Natural killer cell (primary cell): ENCODE data around the gene RECK. TPM values are rescaled to one million over a fixed set of nuclear protein-coding genes. Genes with fewer than 3 reads are reported as not detected.
"Not testable (repeated sequence)": the region's sequence is repeated elsewhere in the genome, so short reads cannot be mapped to it uniquely, and the experiment has no call there.

Source experiments
- ATAC-seq, 3 donors: fragments of 150-1000 bp in 2 of 3; fragments of 200-7000 bp in 1 of 3; cut with Tn5 transposase; 1 replicate in 1 of 3; 2 replicates in 2 of 3; pipeline ENCODE4 v1.10.0; 2021; ENCODE audit warnings: mild to moderate bottlenecking in 2 of 3, moderate library complexity in 2 of 3
- DNase-seq, 2 donors: peaks; one replicate each; pipeline versions ENCODE4 v3.0.0 to v3.0.0-alpha.2; 2013 to 2021; ENCODE audit warnings: mixed read lengths in 1 of 2
- H3K27ac ChIP-seq: one replicate; pipeline ENCODE4 v1.5.1; 2013; ENCODE audit warnings: mild to moderate bottlenecking, low read length
- H3K27me3 ChIP-seq: one replicate; pipeline ENCODE4 v1.6.1; 2013; ENCODE audit warnings: low read length; ENCODE audit not compliant: control insufficient read depth, insufficient read depth
- H3K36me3 ChIP-seq: one replicate; pipeline ENCODE4 v1.6.1; 2013; ENCODE audit warnings: low read length; ENCODE audit not compliant: control insufficient read depth, insufficient read depth
- H3K4me1 ChIP-seq: one replicate; pipeline ENCODE4 v1.6.1; 2013; ENCODE audit warnings: low read length; ENCODE audit not compliant: control insufficient read depth, insufficient read depth
- H3K4me3 ChIP-seq: one replicate; pipeline ENCODE4 v1.5.1; 2013; ENCODE audit warnings: low read length
- H3K9me3 ChIP-seq: one replicate; pipeline ENCODE4 v1.6.1; 2013; ENCODE audit warnings: low read length; ENCODE audit not compliant: control insufficient read depth, insufficient read depth
- H3K27ac Mint-ChIP-seq, 2 donors: one replicate each; pipeline ENCODE4 v1.8.0; 2022; ENCODE audit warnings: mild to moderate bottlenecking in 2 of 2, mixed read lengths in 2 of 2, moderate library complexity in 1 of 2
- H3K27me3 Mint-ChIP-seq, 2 donors: one replicate each; pipeline ENCODE4 v1.8.0; 2022; ENCODE audit warnings: low read depth in 2 of 2, mixed read lengths in 2 of 2
- H3K36me3 Mint-ChIP-seq: one replicate; pipeline ENCODE4 v1.8.0; 2022; ENCODE audit warnings: mixed read lengths
- H3K4me1 Mint-ChIP-seq, 2 donors: one replicate each; pipeline ENCODE4 v1.8.0; 2022; ENCODE audit warnings: mixed read lengths in 2 of 2
- H3K4me3 Mint-ChIP-seq: one replicate; pipeline ENCODE4 v1.8.0; 2022; ENCODE audit warnings: mild to moderate bottlenecking, moderate library complexity, mixed read lengths
- H3K9me3 Mint-ChIP-seq, 2 donors: one replicate each; pipeline ENCODE4 v1.8.0; 2022; ENCODE audit warnings: mixed read lengths in 2 of 2
- WGBS: methylation state at CpG from one replicate; pipeline ENCODE4 v1.1.7; 2013; ENCODE audit warnings: missing lambda C conversion rate; ENCODE audit not compliant: insufficient coverage; 5-methylcytosine and 5-hydroxymethylcytosine counted together
- intact Hi-C: fragments of 100-400 bp; cut with micrococcal nuclease; formaldehyde crosslinking; loops from one replicate; pipeline ENCODE4 v1.14.2; 2022
- total RNA-seq, 4 donors: library from RNA; stranded (reverse); fragments of 120-200 nt in 1 of 4; gene quantifications; one replicate each; pipeline versions ENCODE4 v1.2.3 to v1.2.4, GENCODE V29; 2013 to 2022
- TF ChIP-seq, protein P1 (sequence below): fragments of 200-600 bp; IDR thresholded peaks from one replicate; pipeline ENCODE4 v1.8.0; 2022; ENCODE audit warnings: antibody characterized with exemption

The RECK gene
- total RNA-seq, 3 donors from 2014 or later (not counting 1 experiment from before 2014, with no cell fraction given): 7.4 to 10.3 (median 8.0) TPM

GRCh38 chr9:36158917-36159316 is 122.2 kb downstream of the RECK start:
- Mint-ChIP-seq H3K27me3 (no peaks in the 10 kb centered on the region), H3K4me1 (peaks cover 36 to 40% of the 10 kb centered on the region in 2 donors), H3K9me3 (no peaks in the 10 kb centered on the region), H3K4me3 (no peak overlapping the region), H3K36me3 (peaks cover 14% of the 10 kb centered on the region), H3K27ac (peak overlapping the region in 1 of 2 donors; percentile 41)
- Histone ChIP-seq H3K4me1 (peaks cover 7% of the 10 kb centered on the region), H3K27me3 (no peaks in the 10 kb centered on the region), H3K9me3 (no peaks in the 10 kb centered on the region), H3K4me3 (no peak overlapping the region), H3K27ac (no peak overlapping the region), H3K36me3 (peaks cover 30% of the 10 kb centered on the region)
- intact Hi-C loops: no loop called here
- ATAC-seq: no peak
- DNase-seq: no peak
- TF ChIP-seq, protein P1, sequence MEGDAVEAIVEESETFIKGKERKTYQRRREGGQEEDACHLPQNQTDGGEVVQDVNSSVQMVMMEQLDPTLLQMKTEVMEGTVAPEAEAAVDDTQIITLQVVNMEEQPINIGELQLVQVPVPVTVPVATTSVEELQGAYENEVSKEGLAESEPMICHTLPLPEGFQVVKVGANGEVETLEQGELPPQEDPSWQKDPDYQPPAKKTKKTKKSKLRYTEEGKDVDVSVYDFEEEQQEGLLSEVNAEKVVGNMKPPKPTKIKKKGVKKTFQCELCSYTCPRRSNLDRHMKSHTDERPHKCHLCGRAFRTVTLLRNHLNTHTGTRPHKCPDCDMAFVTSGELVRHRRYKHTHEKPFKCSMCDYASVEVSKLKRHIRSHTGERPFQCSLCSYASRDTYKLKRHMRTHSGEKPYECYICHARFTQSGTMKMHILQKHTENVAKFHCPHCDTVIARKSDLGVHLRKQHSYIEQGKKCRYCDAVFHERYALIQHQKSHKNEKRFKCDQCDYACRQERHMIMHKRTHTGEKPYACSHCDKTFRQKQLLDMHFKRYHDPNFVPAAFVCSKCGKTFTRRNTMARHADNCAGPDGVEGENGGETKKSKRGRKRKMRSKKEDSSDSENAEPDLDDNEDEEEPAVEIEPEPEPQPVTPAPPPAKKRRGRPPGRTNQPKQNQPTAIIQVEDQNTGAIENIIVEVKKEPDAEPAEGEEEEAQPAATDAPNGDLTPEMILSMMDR: no peak
- 100% methylated on average over 7 of the region's 7 CpGs for WGBS

- ATAC-seq, H3K9me3 Mint-ChIP-seq, H3K9me3 ChIP-seq, H3K27ac Mint-ChIP-seq, H3K4me3 ChIP-seq, H3K27me3 Mint-ChIP-seq, H3K27me3 ChIP-seq, H3K4me1 ChIP-seq, H3K27ac ChIP-seq, H3K4me3 Mint-ChIP-seq, intact Hi-C loops, DNase-seq, H3K36me3 Mint-ChIP-seq: not testable (repeated sequence)
- H3K36me3 ChIP-seq: peaks cover 25% of the 10 kb centered on the region
- WGBS: 98% methylated on average over 4 of the region's 4 CpGs
- peaks cover 30 to 36% of the 10 kb centered on the region in 2 donors for H3K4me1 Mint-ChIP-seq
These were observed 122.8 kb downstream of the RECK start for GRCh38 chr9:36159509-36159908.

- H3K4me3 Mint-ChIP-seq, H3K9me3 ChIP-seq, H3K27me3 Mint-ChIP-seq, intact Hi-C loops, H3K9me3 Mint-ChIP-seq, ATAC-seq, H3K4me3 ChIP-seq, H3K27ac ChIP-seq, DNase-seq, H3K27me3 ChIP-seq, H3K4me1 ChIP-seq, H3K36me3 Mint-ChIP-seq: not testable (repeated sequence)
- H3K27ac Mint-ChIP-seq: peak overlapping the region in 1 of 2 donors; percentile 13
- WGBS: 95% methylated on average over 11 of the region's 11 CpGs
- H3K4me1 Mint-ChIP-seq: peaks cover 26 to 36% of the 10 kb centered on the region in 2 donors
- H3K36me3 ChIP-seq: peaks cover 21% of the 10 kb centered on the region
These were observed 123.4 kb downstream of the RECK start for GRCh38 chr9:36160126-36160525.

GRCh38 chr9:36161187-36161586 is 124.5 kb downstream of the RECK start:
- Mint-ChIP-seq H3K27me3 (no peaks in the 10 kb centered on the region), H3K4me3 (no peak overlapping the region), H3K9me3 (no peaks in the 10 kb centered on the region), H3K4me1 (peaks cover 26 to 36% of the 10 kb centered on the region in 2 donors), H3K36me3 (peaks cover 6% of the 10 kb centered on the region), H3K27ac (peak overlapping the region; percentile 43 to 62)
- Histone ChIP-seq H3K36me3 (peaks cover 17% of the 10 kb centered on the region), H3K9me3 (no peaks in the 10 kb centered on the region), H3K27me3 (no peaks in the 10 kb centered on the region), H3K4me1 (peaks cover 9% of the 10 kb centered on the region), H3K27ac (no peak overlapping the region), H3K4me3 (no peak overlapping the region)
- intact Hi-C loops: no loop called here
- ATAC-seq: no peak
- TF ChIP-seq, protein P1: no peak
- WGBS: 98% methylated on average over 2 of the region's 2 CpGs
- DNase-seq: no peak
